MCF 10A (cell line): ENCODE measurements around the gene CAMTA1. TPM values are rescaled to one million over a fixed set of nuclear protein-coding genes. Genes with fewer than 3 reads are reported as not detected.

ENCODE experiments used
- BruUV-seq: library from RNA; stranded (reverse); fragments of 400-500 nt; replicated peaks from 2 replicates; lab custom pipeline; 2021; lab: Mats Ljungman, UMichigan
- CTCF ChIA-PET: fragments of 300-600 bp; sonication (Branson Sonifier 250); formaldehyde crosslinking; extraction: SDS; loops from one replicate; lab custom pipeline; 2021; ENCODE audit warnings: antibody characterized with exemption, inconsistent platforms; lab: Yijun Ruan, JAX
- POLR2A ChIA-PET: fragments of 300-600, 350-650 bp; sonication (Branson Sonifier 250); formaldehyde crosslinking; extraction: SDS; loops from one replicate; lab custom pipeline; 2020; ENCODE audit warnings: antibody characterized with exemption, inconsistent platforms; lab: Yijun Ruan, JAX
- DNase-seq: peaks from one replicate; pipeline ENCODE4 v3.0.0-alpha.2; 2018; ENCODE audit not compliant: unreplicated experiment
- H3K27ac Mint-ChIP-seq: one replicate; pipeline ENCODE4 v1.8.0; 2022; ENCODE audit warnings: mild to moderate bottlenecking, low read depth, mixed read lengths; ENCODE audit not compliant: unreplicated experiment
- H3K27me3 Mint-ChIP-seq: one replicate; pipeline ENCODE4 v1.8.0; 2022; ENCODE audit warnings: mixed read lengths; ENCODE audit not compliant: insufficient read depth, unreplicated experiment
- H3K36me3 Mint-ChIP-seq: one replicate; pipeline ENCODE4 v1.8.0; 2022; ENCODE audit warnings: mild to moderate bottlenecking, moderate library complexity, mixed read lengths; ENCODE audit not compliant: insufficient read depth, unreplicated experiment
- H3K4me1 Mint-ChIP-seq: one replicate; pipeline ENCODE4 v1.8.0; 2022; ENCODE audit warnings: mixed read lengths; ENCODE audit not compliant: insufficient read depth, unreplicated experiment
- H3K4me3 Mint-ChIP-seq: one replicate; pipeline ENCODE4 v1.8.0; 2022; ENCODE audit warnings: mild to moderate bottlenecking, moderate library complexity, mixed read lengths; ENCODE audit not compliant: unreplicated experiment
- H3K9me3 Mint-ChIP-seq: one replicate; pipeline ENCODE4 v1.8.0; 2022; ENCODE audit warnings: mixed read lengths; ENCODE audit not compliant: unreplicated experiment
- intact Hi-C: fragments of 100-400 bp; cut with micrococcal nuclease; formaldehyde crosslinking; loops from 2 replicates; pipeline ENCODE4 v1.14.1; 2022
- total RNA-seq: library from RNA; stranded (reverse); gene quantifications from 2 replicates; pipeline ENCODE4 v1.2.3, GENCODE V29; 2022
- TF ChIP-seq, protein P1 (sequence below): fragments of 200-600 bp; IDR thresholded peaks from one replicate; pipeline ENCODE4 v1.8.0; 2022; ENCODE audit warnings: antibody characterized with exemption, mild to moderate bottlenecking; ENCODE audit not compliant: unreplicated experiment

The CAMTA1 gene
- total RNA-seq, 1 experiment from 2014 or later, result 74.1 TPM

DNA sequence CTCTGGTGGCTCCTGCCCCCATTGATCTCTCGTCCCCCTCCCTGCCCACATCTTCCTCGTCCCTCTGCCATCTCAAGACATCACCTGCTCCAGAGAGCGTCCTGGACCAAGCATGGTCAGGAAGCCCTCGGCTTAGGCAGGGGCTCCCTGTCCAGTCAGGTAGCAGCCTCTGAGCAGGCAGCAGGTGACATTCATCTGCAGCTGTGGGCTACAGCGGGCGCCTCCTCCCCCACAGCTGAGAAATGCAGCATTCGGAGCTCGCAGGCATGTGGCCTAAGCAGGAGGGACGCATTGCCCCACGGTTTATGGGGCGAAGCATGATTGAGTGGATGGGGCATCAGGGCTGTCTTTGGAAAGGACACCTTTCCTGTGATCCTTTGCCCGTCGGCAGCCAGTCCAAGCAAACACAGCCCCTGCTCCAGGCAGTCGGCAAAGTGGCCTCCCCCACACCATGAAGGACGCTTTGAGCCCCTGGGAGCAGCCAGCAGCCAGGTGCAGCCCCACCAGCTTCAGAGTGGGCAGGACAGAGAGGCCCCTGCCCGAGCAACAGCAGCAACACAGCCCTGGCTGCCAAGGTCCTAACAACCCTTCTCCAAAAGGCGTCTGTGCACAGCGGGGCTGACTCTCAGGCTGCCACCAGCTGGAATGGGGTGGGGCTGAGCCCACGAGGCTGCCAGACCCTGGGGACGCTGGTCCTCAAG, 751.8 kb downstream of the CAMTA1 start:
- Mint-ChIP-seq H3K27me3 (no peaks in the 10 kb centered on the region), H3K9me3 (no peaks in the 10 kb centered on the region), H3K36me3 (no peaks in the 10 kb centered on the region), H3K4me3 (no peak overlapping the region), H3K27ac (no peak overlapping the region), H3K4me1 (peaks cover 8% of the 10 kb centered on the region)
- no peak for DNase-seq
- TF ChIP-seq, protein P1, sequence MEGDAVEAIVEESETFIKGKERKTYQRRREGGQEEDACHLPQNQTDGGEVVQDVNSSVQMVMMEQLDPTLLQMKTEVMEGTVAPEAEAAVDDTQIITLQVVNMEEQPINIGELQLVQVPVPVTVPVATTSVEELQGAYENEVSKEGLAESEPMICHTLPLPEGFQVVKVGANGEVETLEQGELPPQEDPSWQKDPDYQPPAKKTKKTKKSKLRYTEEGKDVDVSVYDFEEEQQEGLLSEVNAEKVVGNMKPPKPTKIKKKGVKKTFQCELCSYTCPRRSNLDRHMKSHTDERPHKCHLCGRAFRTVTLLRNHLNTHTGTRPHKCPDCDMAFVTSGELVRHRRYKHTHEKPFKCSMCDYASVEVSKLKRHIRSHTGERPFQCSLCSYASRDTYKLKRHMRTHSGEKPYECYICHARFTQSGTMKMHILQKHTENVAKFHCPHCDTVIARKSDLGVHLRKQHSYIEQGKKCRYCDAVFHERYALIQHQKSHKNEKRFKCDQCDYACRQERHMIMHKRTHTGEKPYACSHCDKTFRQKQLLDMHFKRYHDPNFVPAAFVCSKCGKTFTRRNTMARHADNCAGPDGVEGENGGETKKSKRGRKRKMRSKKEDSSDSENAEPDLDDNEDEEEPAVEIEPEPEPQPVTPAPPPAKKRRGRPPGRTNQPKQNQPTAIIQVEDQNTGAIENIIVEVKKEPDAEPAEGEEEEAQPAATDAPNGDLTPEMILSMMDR, result no peak
- no TSS peak for BruUV-seq
- CTCF ChIA-PET, result interaction anchor here (0.5 to 0.6 kb wide), 3 partner anchors 110 to 632 kb away, joined by 3 to 5 read pairs (median 4); no protein-coding TSS in a partner anchor
- POLR2A ChIA-PET, result interaction anchor here (0.9 kb wide), 1 partner anchor 9 kb away, joined by 3 read pairs; no protein-coding TSS in a partner anchor
- intact Hi-C loops, result no loop called here

DNA sequence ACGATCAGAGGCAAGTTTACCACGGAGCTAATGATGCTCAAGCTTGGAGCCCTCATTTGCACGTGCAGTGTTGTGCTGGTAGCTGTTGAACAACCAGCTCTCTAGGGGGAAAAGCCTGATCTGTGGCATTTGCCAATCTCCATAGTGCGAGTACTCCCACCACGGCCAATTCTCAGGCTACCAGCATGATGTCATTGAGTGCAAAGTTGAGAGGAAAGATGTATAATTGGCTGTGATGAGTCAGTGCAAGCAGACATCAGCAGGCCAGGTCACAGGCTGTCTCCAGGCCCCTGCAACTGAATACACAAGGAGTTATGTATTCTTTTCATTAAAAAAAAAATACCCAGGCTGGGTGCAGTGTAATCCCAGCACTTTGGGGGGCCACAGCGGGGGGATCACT, 752.8 kb downstream of the CAMTA1 start:
- CTCF ChIA-PET, result interaction anchor here (0.5 kb wide), 1 partner anchor 818 kb away, joined by 3 read pairs; no protein-coding TSS in a partner anchor
- no peak for DNase-seq
- BruUV-seq, result no TSS peak

GRCh38 chr1:7538849-7539768, 753.9 kb downstream of the CAMTA1 start:
- ChIA-PET POLR2A (interaction anchor here (0.6 to 1.6 kb wide), 4 partner anchors 11 to 338 kb away, joined by 3 read pairs; no protein-coding TSS in a partner anchor), CTCF (interaction anchor here (0.6 to 2.1 kb wide), 5 partner anchors 11 to 496 kb away, joined by 3 to 16 read pairs (median 7); no protein-coding TSS in a partner anchor)
- BruUV-seq, result no TSS peak
- Mint-ChIP-seq H3K4me3 (no peak overlapping the region), H3K36me3 (no peaks in the 10 kb centered on the region), H3K27ac (no peak overlapping the region), H3K27me3 (no peaks in the 10 kb centered on the region), H3K9me3 (no peaks in the 10 kb centered on the region), H3K4me1 (peaks cover 8% of the 10 kb centered on the region)
- peak; percentile 25 for DNase-seq
- intact Hi-C loops, result loop anchor here (1.0 to 2.0 kb wide), 4 partner anchors 85 to 497 kb away; no protein-coding TSS in a partner anchor
- TF ChIP-seq, protein P1, result no peak

More for the DNA sequence above, 752.8 kb downstream of the CAMTA1 start:
- H3K4me1 Mint-ChIP-seq, result peaks cover 8% of the 10 kb centered on the region
- no peaks in the 10 kb centered on the region for H3K36me3 Mint-ChIP-seq
- no peak overlapping the region for H3K27ac Mint-ChIP-seq
- H3K4me3 Mint-ChIP-seq, result no peak overlapping the region
- intact Hi-C loops, result loop anchor here (2.0 kb wide), 1 partner anchor 109 kb away; no protein-coding TSS in a partner anchor
- no peaks in the 10 kb centered on the region for H3K27me3 Mint-ChIP-seq
- TF ChIP-seq, protein P1, result no peak
- H3K9me3 Mint-ChIP-seq, result no peaks in the 10 kb centered on the region
- POLR2A ChIA-PET, result interaction anchor here (0.6 to 0.9 kb wide), 2 partner anchors 10 to 12 kb away, joined by 3 read pairs; no protein-coding TSS in a partner anchor
